ENCODE data around the gene CERK. TPM values are rescaled to one million over a fixed set of nuclear protein-coding genes. Genes with fewer than 3 reads are reported as not detected.
A peak's percentile ranks its signal among the peaks of the same experiment; 100 is the strongest.

Gene CERK
- total RNA-seq, 4 donors from 2014 or later: 14.6 to 34.0 (median 26.6) TPM

DNA sequence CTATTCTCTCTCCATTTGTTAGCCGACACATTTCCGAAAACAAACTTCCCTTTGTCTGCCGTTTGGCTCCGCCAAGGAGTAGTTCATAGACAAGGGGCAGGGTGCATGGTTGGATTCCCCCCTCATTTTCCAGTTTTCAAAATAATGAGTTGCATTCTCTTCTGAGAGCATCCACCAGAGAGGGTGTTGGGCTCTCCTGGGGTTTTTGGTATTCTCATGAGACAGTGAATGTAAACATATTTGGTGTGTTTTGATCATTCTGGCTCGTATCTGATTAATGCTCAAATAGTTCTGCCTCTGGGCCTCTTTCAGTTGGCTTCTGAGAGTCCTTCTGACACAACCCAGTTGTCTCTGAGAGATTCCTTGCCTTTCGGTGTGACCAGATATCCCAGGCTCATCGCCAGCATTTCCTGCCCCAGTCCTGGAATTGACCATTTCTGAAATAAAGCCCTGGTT, 96.2 kb downstream of the CERK start:
- Histone ChIP-seq H3K4me3 (no peak overlapping the region), H3K4me1 (peaks cover 3 to 42% (median 8%) of the 10 kb centered on the region in 3 donors), H3K27me3 (no peaks in the 10 kb centered on the region), H3K9me3 (no peaks in the 10 kb centered on the region), H3K36me3 (peaks cover 0 to 43% (median 0%) of the 10 kb centered on the region in 3 donors), H3K27ac (peak overlapping the region in 3 of 4 donors; percentile 10 to 42 (median 31))
- WGBS, 2 donors: 62 to 65% methylated on average over 7 of the region's 7 CpGs
- intact Hi-C loops (cut with DNase I): no loop called here
- no peak for DNase-seq
- no peak for TF ChIP-seq POLR2A (IDR thresholded peaks at IDR 0.05)
- TF ChIP-seq, protein P1, sequence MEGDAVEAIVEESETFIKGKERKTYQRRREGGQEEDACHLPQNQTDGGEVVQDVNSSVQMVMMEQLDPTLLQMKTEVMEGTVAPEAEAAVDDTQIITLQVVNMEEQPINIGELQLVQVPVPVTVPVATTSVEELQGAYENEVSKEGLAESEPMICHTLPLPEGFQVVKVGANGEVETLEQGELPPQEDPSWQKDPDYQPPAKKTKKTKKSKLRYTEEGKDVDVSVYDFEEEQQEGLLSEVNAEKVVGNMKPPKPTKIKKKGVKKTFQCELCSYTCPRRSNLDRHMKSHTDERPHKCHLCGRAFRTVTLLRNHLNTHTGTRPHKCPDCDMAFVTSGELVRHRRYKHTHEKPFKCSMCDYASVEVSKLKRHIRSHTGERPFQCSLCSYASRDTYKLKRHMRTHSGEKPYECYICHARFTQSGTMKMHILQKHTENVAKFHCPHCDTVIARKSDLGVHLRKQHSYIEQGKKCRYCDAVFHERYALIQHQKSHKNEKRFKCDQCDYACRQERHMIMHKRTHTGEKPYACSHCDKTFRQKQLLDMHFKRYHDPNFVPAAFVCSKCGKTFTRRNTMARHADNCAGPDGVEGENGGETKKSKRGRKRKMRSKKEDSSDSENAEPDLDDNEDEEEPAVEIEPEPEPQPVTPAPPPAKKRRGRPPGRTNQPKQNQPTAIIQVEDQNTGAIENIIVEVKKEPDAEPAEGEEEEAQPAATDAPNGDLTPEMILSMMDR (IDR thresholded peaks at IDR 0.05): no peak

DNA sequence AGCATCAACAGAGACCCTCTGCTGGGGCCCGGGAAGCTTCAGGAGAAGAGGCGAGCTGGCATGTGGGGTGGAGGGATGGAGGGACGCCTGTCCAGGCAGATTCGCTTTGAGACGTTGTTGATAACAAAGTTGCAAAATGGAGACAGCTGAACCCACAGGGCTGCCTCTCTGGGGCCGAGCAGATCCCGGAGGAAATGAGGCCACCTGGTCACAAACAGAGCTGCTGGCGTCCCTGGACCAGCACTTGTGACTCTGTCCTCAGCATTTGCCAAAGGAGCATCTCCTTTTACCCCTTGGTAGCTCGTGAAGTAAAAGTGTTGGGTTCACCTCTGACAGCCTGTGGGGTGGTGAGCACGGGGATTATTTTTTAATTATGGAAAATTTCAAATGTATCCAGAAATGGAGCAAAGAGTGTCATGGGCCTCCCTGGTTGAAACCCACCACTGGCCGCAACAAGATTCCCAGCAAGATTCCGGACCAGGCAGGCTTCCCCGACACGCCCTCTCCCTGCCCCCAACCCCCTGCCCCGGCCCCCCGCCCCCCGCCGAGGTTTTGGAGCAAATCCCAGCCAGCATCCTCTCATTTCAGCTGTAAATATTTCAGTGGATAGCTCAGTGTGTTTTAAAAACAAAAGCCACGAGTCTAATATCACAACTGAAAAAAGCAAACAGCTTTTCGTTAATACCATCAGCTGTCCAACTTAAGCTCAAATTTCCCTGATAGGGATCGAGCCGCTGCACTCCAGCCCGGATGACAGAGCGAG, 97.6 kb downstream of the CERK start:
- 75 to 83% methylated on average over 14 to 17 of the region's 24 CpGs for WGBS, 2 donors
- intact Hi-C loops (cut with DNase I): no loop called here

DNA sequence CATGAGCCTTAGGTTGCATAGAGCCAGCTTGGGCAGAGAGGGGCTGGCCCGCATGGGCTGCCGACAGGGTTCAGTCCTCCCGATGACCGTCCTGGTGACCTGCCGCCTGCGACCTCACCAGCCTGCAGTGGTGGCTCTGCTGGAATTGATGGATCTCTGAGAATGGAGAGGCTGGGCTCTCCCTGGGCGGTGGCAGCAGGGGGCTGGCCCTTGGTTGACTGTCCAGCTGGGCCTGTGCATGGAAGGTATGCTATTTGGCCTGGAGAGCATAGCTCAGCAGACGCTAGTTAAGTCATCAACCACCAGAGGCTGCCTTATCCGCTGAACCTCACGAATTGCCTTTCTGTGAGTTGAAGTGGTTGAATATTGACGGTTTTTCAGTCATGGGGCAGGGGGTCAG, 98.2 kb downstream of the CERK start:
- intact Hi-C loops (cut with DNase I): no loop called here
- 76 to 92% methylated on average over 2 to 3 of the region's 11 CpGs for whole genome bisulfite sequencing, 2 donors
- Histone ChIP-seq H3K27me3 (no peaks in the 10 kb centered on the region), H3K9me3 (no peaks in the 10 kb centered on the region), H3K4me1 (peaks cover 0 to 36% (median 4%) of the 10 kb centered on the region in 3 donors), H3K4me3 (no peak overlapping the region), H3K36me3 (peaks cover 0 to 53% (median 0%) of the 10 kb centered on the region in 3 donors), H3K27ac (no peak overlapping the region)
- TF ChIP-seq, protein P1 (IDR thresholded peaks at IDR 0.05): no peak
- TF ChIP-seq POLR2A (IDR thresholded peaks at IDR 0.05): no peak
- no peak for DNase-seq

More for the DNA sequence above, 97.6 kb downstream of the CERK start:
- Histone ChIP-seq H3K36me3 (peaks cover 0 to 53% (median 0%) of the 10 kb centered on the region in 3 donors), H3K4me1 (peaks cover 0 to 35% (median 3%) of the 10 kb centered on the region in 3 donors), H3K4me3 (no peak overlapping the region), H3K27me3 (no peaks in the 10 kb centered on the region), H3K27ac (peak overlapping the region in 2 of 4 donors; percentile 25 to 31), H3K9me3 (no peaks in the 10 kb centered on the region)
- no peak for DNase-seq
- TF ChIP-seq, protein P1 (IDR thresholded peaks at IDR 0.05): no peak
- no peak for TF ChIP-seq POLR2A (IDR thresholded peaks at IDR 0.05)

DNA sequence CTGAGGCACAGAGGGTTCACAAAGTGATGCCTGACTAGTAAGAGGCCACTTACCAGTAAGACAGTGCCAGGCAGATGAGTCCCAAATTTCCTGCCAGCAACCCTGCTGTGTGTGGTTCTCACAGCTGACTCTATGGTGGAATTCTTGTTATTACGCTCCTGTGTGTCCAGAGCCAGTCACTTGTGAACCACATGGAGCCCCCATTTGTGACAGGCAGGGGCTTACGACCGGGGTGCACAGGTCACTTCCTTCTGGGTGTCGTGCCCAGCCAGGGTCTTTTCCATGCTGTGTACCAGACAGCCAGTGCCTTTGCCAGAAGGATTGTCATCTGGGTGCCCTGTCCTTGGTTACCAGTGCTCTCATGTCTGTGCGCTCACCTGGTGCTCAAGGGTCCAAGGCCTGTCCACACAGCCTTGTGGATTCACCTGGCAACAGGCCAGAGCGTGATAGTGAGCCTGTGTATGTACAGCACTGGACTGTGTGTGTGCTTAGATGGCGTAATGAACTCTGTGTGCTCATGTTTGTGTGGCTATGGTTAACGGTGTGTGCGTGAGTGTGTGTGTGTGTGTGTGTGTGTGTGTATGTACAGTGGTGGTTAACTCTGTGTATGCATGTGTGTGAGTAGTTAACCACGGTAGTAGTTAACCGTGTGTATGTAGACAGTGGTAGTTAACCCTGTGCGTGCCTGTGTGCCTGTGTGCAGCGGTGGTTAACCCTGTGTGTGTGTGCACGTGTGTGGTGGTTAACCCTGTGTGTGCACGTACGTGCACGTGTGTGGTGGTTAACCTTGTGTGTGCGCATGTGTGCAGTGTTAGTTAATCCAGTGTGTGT, 99.2 kb downstream of the CERK start:
- WGBS, 2 donors: 72 to 73% methylated on average over 12 to 17 of the region's 18 CpGs
- Histone ChIP-seq H3K27me3 (no peaks in the 10 kb centered on the region), H3K27ac (no peak overlapping the region), H3K9me3 (no peaks in the 10 kb centered on the region), H3K4me1 (peaks cover 0 to 47% (median 15%) of the 10 kb centered on the region in 3 donors), H3K4me3 (no peak overlapping the region), H3K36me3 (peaks cover 0 to 53% (median 0%) of the 10 kb centered on the region in 3 donors)
- intact Hi-C loops (cut with DNase I): no loop called here
- DNase-seq: no peak
- TF ChIP-seq, protein P1 (IDR thresholded peaks at IDR 0.05): no peak
- TF ChIP-seq POLR2A (IDR thresholded peaks at IDR 0.05): no peak

Data from esophagus squamous epithelium (tissue), 5 donors.